ENCODE data around the gene CACHD1. TPM values are rescaled to one million over a fixed set of nuclear protein-coding genes. Genes with fewer than 3 reads are reported as not detected.

CACHD1 gene
- total RNA-seq, 1 experiment from 2014 or later: 29.9 TPM

DNA sequence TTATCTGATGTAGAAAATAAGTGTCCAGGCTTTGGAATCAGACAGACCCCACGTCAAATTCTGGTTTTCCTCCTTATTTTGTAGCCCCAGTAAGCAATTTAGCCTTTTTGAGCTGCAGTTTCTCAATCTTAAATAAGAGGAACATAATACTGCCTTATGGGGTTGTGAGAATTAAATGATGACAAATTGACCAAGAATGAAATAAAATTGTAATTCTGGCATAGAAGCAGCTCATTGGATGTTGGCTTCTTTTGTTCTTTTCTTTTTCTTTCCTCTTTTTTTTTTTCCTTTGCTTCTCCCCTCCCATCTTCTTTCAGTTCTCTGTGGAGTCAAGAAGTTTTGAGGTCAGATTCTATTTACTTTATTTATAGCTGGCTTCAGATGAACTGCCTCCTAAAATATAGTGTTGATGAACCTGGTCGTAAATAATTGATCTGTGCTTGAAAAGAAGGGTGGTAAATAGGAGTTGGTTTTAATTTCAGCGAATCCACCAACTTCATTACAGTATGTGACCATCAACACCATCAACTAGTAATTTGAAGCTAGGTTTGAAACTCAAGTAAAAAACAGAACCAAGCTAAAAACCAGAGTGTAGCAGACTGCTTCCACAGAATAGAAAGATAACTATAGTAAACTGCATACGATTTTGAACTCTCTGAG is 81.1 kb downstream of the CACHD1 start:
- intact Hi-C loops (cut with micrococcal nuclease; ENCODE audit: unreplicated experiment): no loop called here
- no peak for DNase-seq (ENCODE audit: low read depth, low spot score)
- in situ Hi-C loops (cut with HindIII; ENCODE audit: low pct_unique_long_range_greater_than_20kb, low sequenced_read_pairs): no loop called here
- POLR2A ChIA-PET: interaction anchor here (0.6 kb wide), 1 partner anchor 37 kb away, joined by 3 read pairs; no protein-coding TSS in a partner anchor
- ATAC-seq: no peak
- BruUV-seq (replicated peaks): no TSS peak
- Histone ChIP-seq H3K4me1 (ENCODE audit: control insufficient read depth, insufficient read depth, low read length) (no peaks in the 10 kb centered on the region), H3K36me3 (ENCODE audit: control insufficient read depth, insufficient read depth, low read length) (no peaks in the 10 kb centered on the region), H3K4me3 (ENCODE audit: low read depth in 2 of 2, low read length in 2 of 2) (no peak overlapping the region), H3K27me3 (ENCODE audit: control insufficient read depth, insufficient read depth, low read length) (no peaks in the 10 kb centered on the region), H3K9me3 (ENCODE audit: control insufficient read depth, insufficient read depth, low read depth, low read length) (no peaks in the 10 kb centered on the region), H3K27ac (ENCODE audit: low read length) (no peak overlapping the region)
- TF ChIP-seq POLR2AphosphoS5 (IDR thresholded peaks at IDR 0.05; ENCODE audit: low read depth, low read length) (no peak), SIN3A (IDR thresholded peaks at IDR 0.05; ENCODE audit: borderline replicate concordance, insufficient read depth, low read depth, low read length) (no peak)
- TF ChIP-seq, protein P1, sequence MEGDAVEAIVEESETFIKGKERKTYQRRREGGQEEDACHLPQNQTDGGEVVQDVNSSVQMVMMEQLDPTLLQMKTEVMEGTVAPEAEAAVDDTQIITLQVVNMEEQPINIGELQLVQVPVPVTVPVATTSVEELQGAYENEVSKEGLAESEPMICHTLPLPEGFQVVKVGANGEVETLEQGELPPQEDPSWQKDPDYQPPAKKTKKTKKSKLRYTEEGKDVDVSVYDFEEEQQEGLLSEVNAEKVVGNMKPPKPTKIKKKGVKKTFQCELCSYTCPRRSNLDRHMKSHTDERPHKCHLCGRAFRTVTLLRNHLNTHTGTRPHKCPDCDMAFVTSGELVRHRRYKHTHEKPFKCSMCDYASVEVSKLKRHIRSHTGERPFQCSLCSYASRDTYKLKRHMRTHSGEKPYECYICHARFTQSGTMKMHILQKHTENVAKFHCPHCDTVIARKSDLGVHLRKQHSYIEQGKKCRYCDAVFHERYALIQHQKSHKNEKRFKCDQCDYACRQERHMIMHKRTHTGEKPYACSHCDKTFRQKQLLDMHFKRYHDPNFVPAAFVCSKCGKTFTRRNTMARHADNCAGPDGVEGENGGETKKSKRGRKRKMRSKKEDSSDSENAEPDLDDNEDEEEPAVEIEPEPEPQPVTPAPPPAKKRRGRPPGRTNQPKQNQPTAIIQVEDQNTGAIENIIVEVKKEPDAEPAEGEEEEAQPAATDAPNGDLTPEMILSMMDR (IDR thresholded peaks at IDR 0.05): no peak
- CTCF ChIA-PET: no interaction called here

- no peaks in the 10 kb centered on the region for H3K36me3 ChIP-seq (ENCODE audit: control insufficient read depth, insufficient read depth, low read length)
- intact Hi-C loops (cut with micrococcal nuclease; ENCODE audit: unreplicated experiment) (no loop called here), in situ Hi-C loops (cut with HindIII; ENCODE audit: low pct_unique_long_range_greater_than_20kb, low sequenced_read_pairs) (no loop called here)
- no peaks in the 10 kb centered on the region for H3K27me3 ChIP-seq (ENCODE audit: control insufficient read depth, insufficient read depth, low read length)
- POLR2A ChIA-PET: no interaction called here
- no peak overlapping the region for H3K27ac ChIP-seq (ENCODE audit: low read length)
- no peak overlapping the region for H3K4me3 ChIP-seq (ENCODE audit: low read depth in 2 of 2, low read length in 2 of 2)
- H3K4me1 ChIP-seq (ENCODE audit: control insufficient read depth, insufficient read depth, low read length): no peaks in the 10 kb centered on the region
- CTCF ChIA-PET: interaction anchor here (0.5 to 0.6 kb wide), 2 partner anchors 107 to 122 kb away, joined by 3 read pairs; no protein-coding TSS in a partner anchor
- H3K9me3 ChIP-seq (ENCODE audit: control insufficient read depth, insufficient read depth, low read depth, low read length): no peaks in the 10 kb centered on the region
- TF ChIP-seq POLR2AphosphoS5 (IDR thresholded peaks at IDR 0.05; ENCODE audit: low read depth, low read length) (no peak), TCF7L2 (IDR thresholded peaks at IDR 0.05; ENCODE audit: low read depth, low read length) (no peak)
- TF ChIP-seq, protein P1 (IDR thresholded peaks at IDR 0.05): peak; percentile 11; the same call in 1 of the 2 replicates
- DNase-seq (ENCODE audit: low read depth, low spot score): no peak
- BruUV-seq (replicated peaks): no TSS peak
- ATAC-seq: no peak
These were observed 83.4 kb downstream of the CACHD1 start for GRCh38 chr1:64553285-64553684.

- CTCF ChIA-PET: no interaction called here
These were observed 86.0 kb downstream of the CACHD1 start for GRCh38 chr1:64555947-64556346.

More at GRCh38 chr1:64555947-64556346, 86.0 kb downstream of the CACHD1 start:
- no peaks in the 10 kb centered on the region for H3K36me3 ChIP-seq (ENCODE audit: control insufficient read depth, insufficient read depth, low read length)
- H3K27me3 ChIP-seq (ENCODE audit: control insufficient read depth, insufficient read depth, low read length): no peaks in the 10 kb centered on the region
- in situ Hi-C loops (cut with HindIII; ENCODE audit: low pct_unique_long_range_greater_than_20kb, low sequenced_read_pairs): no loop called here
- POLR2A ChIA-PET: no interaction called here
- BruUV-seq (replicated peaks): no TSS peak
- no peak overlapping the region for H3K27ac ChIP-seq (ENCODE audit: low read length)
- intact Hi-C loops (cut with micrococcal nuclease; ENCODE audit: unreplicated experiment): no loop called here
- H3K4me3 ChIP-seq (ENCODE audit: low read depth in 2 of 2, low read length in 2 of 2): no peak overlapping the region
- H3K9me3 ChIP-seq (ENCODE audit: control insufficient read depth, insufficient read depth, low read depth, low read length): no peaks in the 10 kb centered on the region
- H3K4me1 ChIP-seq (ENCODE audit: control insufficient read depth, insufficient read depth, low read length): no peaks in the 10 kb centered on the region
- TF ChIP-seq POLR2AphosphoS5 (IDR thresholded peaks at IDR 0.05; ENCODE audit: low read depth, low read length): no peak
- TF ChIP-seq, protein P2, sequence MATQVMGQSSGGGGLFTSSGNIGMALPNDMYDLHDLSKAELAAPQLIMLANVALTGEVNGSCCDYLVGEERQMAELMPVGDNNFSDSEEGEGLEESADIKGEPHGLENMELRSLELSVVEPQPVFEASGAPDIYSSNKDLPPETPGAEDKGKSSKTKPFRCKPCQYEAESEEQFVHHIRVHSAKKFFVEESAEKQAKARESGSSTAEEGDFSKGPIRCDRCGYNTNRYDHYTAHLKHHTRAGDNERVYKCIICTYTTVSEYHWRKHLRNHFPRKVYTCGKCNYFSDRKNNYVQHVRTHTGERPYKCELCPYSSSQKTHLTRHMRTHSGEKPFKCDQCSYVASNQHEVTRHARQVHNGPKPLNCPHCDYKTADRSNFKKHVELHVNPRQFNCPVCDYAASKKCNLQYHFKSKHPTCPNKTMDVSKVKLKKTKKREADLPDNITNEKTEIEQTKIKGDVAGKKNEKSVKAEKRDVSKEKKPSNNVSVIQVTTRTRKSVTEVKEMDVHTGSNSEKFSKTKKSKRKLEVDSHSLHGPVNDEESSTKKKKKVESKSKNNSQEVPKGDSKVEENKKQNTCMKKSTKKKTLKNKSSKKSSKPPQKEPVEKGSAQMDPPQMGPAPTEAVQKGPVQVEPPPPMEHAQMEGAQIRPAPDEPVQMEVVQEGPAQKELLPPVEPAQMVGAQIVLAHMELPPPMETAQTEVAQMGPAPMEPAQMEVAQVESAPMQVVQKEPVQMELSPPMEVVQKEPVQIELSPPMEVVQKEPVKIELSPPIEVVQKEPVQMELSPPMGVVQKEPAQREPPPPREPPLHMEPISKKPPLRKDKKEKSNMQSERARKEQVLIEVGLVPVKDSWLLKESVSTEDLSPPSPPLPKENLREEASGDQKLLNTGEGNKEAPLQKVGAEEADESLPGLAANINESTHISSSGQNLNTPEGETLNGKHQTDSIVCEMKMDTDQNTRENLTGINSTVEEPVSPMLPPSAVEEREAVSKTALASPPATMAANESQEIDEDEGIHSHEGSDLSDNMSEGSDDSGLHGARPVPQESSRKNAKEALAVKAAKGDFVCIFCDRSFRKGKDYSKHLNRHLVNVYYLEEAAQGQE (IDR thresholded peaks at IDR 0.05; ENCODE audit: insufficient read depth in 1 of 2, low read depth in 2 of 2, low read length in 1 of 2): no peak
- TF ChIP-seq, protein P1 (IDR thresholded peaks at IDR 0.05): no peak
- no peak for TF ChIP-seq SIN3A (IDR thresholded peaks at IDR 0.05; ENCODE audit: borderline replicate concordance, insufficient read depth, low read depth, low read length)
- TF ChIP-seq TCF7L2 (IDR thresholded peaks at IDR 0.05; ENCODE audit: low read depth, low read length): no peak
- ATAC-seq (no peak), DNase-seq (ENCODE audit: low read depth, low spot score) (no peak)
